Left renal cortex interstitium (tissue), 4 donors: ENCODE data around the gene MTARC1. TPM values are rescaled to one million over a fixed set of nuclear protein-coding genes. Genes with fewer than 3 reads are reported as not detected.
A peak's percentile ranks its signal among the peaks of the same experiment; 100 is the strongest.

ENCODE experiments used
- DNase-seq, 4 donors: peaks; one replicate each; pipeline ENCODE4 v3.0.0-alpha.2; 2013; ENCODE audit warnings: low read depth in 4 of 4, low spot score in 2 of 4, missing footprints in 1 of 4
- polyA plus RNA-seq, 4 donors: library from polyadenylated mRNA; unstranded; fragments of 120-200 nt; gene quantifications; one replicate each; pipeline ENCODE4 v1.2.1, GENCODE V29; 2013; ENCODE audit not compliant: insufficient read length in 4 of 4

The MTARC1 gene
- polyA plus RNA-seq, 4 donors, result 17.8 to 26.9 (median 19.1) TPM

DNA sequence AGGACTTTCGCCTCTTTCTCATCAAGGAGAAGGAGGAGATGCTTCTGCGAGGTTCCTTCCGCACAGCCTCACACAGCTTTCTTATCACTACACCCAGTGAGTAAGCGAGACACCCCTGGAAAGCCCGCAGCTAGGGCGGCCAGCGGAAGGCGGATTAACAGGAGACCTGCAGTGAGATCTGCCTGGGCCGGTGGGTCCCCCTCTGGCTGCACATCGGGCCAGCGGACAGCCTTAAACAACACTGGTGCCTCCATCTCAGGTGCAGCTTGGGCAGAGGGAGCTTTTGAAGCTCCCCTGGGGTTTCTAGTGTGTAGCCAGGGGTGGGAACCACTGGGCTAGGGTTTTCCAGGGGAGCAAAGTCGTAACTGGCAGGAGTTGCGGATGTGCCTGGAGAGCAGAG lies 17.5 kb upstream of the MTARC1 start:
- DNase-seq, result no peak

DNA sequence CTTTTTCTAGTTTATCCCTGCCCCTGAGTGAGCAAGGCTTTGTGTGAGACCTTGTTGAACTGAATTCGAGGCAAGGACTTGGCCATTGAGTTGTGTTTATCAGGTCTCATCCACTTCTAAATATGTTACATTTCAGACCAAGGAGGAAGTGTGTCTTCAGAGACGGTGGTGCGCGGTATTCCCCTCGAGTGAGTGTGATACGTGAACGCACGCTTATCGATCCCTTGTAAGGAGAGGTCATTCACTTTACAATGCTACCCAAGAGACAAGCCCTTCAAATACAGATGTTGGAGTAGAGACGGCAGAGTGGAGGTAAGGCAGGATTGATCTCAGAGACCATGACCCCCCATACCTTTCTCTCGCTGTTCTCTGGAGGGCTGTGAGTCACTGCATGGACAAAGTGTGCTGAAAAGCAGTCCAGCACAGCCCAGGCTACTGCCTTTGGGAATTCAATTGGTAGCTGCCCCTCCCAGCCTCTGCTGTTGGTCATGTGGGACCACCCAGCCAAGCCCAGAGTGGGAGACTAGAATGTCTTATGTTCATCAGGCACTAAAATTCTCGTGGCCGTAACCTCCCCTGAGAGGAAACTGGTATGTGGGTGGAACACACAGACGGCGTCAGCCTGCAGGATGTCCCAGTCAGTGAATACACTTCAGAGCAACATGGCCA lies 16.3 kb upstream of the MTARC1 start:
- no peak for DNase-seq

DNA sequence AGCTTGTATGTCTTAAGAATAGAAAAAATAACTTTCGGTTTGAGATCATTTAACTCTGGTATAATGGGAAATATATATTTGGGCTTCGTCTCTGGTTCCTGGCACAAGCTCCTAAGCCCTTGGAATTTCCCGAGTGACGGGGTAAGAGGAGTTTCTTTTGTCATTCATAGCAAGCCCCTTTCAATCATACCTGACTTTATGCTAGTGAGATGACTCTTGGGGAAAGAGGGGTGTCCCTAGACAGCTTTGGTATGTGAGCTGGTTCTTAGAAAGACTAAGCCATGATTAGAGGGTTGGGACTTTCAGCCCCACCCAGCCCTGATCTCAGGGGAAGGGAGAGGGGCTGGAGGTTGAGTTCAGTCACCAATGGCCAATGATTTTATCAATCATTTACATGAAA lies 13.9 kb upstream of the MTARC1 start:
- no peak for DNase-seq

DNA sequence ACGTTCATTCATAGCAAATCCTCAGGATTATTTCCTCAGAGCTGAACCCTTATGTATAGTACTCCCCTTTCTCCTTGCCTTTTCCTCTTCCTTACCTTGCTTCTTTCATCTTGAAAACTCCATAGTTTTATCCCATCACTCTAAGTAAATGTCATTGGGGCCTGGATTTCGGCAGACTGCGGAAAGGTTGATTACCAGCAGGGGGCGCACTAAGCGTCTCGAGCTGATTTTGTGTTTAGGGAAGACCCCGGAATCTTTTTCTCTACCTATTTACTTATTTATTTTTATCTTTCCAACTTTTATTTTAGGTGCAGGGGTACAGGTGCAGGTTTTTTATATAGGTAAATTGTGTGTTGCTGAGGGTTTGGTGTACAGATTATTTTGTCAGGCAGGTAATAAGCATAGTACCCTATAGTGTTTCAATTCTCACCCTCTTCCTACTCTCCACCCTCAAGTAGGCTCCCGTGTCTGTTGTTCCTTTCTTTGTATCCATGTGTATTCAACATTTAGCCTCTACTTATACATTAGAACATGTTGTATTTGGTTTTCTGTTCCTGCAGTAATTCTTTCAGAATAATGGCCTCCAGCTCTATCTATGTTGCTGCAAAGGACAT lies 11.4 kb upstream of the MTARC1 start:
- DNase-seq, result no peak

DNA sequence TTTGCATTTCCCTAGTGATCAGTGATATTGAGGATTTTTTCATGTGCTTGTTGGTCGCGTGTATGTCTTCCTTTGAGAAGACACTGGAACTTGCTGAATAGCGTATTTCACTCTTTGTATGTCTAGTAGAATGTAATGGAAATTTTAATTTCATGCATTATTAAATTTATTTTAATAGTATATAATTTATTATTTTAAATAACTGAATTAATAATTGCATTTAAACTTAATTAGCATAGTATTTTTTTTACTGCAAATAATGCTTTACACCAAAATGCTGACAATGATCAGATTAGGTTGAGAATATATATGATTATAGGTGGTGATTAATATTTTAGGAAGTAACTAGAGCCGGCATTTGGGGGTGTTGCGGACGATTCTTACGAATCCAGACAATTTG lies 10.5 kb upstream of the MTARC1 start:
- DNase-seq, result no peak

DNA sequence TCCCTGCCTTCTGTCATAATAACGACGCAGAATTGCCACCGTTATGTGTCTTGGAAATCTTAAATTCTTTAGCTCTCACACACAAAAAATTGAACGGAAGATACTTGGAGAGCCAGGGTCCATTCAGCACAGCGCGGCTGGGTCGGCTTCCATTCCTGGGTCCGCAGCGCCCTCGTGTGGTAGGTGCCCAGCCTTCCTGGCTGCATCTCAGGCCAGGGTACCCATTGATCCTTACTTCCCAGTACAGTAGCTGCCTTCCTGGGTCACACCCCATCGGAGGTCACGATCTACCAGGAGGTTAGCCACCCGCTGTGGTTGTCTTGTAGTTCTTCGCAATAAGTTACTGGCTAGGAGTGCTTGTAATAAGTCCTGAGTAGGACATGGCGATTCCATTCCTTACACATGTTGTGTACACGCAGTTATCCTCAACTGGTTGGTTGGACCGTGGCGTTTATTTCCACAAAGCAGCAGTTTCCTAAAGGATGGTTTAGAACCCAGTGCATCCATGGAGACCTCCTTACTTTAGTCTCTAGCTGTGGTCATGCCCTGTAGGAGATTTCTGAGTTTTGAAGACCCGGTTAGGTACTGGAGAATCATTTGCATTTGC lies 9.9 kb upstream of the MTARC1 start:
- DNase-seq, result peak in 1 of 4 donors; percentile 48

DNA sequence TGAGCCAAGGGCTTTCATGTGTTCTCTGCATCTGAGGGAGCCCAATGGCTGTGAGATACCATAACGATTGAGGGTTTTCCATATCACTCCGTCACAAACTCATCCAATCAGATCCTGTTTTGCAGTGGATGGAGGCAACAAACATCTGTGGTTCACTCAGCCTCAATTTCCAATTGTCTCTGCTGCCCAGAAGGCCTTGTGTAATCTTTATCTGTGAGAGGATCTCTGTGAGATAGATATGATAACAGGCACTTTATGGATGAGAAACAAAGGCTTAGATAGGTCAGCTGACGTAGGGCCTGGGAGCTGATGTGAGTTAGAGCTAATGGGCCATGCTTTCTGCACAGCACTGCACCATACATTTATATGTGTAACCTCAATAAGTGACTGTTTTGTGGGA lies 3.3 kb upstream of the MTARC1 start:
- DNase-seq, result no peak

DNA sequence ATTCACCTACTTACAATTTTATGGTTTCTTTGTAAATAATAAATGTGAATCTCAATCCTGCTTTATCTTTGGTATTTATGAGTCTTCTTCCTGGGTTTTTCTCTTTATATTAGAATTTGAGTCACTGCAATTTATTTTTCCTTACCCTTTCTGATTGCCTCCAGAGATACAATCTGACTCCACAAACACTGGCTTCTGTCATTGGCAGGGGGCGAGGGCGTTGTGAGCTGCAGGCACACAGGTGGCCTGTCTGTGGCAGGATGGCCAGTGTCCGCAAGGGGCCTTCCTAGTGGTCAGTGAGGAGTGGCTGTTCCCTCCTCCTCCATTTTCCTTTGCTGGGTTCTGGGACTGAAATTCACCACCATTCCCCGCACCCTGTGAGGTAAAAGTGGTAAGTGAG lies 2.0 kb upstream of the MTARC1 start:
- DNase-seq, result no peak

DNA sequence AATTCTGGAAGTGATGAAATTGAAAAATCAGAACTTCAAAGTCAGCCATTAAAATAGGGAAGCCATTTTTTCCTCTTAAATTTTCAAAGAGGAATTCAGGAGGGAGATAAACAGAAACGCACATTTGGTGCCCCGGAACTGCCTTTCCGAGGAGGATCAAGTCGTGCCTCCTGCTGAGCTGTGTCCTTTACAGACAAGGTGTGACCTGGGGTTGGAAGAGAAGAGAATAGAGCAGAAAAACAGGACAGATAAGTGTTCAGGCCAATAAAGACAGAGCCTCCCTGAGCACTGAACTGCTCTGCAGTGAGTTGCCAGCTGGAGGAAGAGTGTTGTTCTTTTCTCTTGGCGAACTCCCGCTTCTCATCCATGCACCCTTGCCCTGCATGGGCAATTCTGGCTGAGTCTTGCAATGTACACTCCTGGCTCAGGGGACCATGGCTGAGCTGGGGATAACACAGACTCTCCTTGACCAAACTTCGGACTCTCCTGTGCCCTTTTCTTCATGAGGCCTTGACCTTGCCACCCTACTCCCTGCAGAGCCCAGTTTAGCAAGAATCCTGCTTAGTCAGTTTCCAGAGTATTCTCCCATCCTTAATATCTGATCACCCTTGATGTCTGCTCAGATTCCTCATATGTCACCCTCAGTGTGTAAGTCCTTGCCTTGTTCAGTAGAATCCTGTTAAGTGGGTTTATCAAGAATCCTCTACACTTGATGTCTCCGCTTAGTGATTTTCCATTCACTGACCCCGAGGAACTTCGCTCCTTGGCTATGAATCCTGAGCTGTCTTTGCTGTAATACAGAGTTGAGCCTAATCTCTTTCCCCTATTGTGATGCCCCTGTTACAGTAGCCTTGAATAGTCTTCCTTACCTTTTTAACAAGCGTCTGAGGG lies 1.3 kb upstream of the MTARC1 start:
- no peak for DNase-seq

DNA sequence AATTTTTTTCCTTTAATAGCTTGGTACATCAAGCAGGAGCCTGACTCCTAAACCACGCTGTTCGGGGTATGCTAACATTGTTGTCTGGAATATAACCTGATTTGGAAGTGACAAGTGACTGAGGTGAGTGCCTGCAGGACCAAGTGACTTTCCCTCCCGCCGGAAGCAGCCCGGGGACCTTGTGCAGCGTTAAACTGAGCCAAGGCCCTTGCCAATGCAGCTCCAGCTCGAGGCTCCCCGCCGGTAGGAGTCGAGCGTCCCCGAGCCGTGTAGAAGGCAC lies 716 bp upstream of the MTARC1 start:
- DNase-seq, result no peak

DNA sequence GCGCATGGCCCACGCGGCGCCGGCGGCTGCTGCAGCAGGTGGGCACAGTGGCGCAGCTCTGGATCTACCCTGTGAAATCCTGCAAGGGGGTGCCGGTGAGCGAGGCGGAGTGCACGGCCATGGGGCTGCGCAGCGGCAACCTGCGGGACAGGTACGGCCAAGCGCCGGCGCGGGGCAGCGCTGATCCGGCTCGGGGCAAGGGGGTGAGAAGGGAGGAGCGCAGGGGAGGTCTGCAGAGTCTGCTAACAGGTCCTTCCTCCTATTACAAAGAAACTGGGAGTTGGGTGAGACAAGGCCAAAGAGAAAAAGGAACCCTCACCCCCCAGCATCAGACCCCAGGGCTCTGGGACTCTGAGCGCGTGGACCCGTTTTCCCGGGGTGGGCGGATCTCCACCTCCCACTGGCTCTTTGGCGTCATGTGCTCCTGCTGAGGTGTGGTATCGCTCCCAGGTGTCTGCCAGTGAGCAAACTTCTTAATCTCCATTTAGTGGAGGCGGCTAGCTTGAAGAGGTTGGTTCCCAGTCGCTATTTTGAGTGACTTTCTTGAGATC lies 431 bp downstream of the MTARC1 start:
- DNase-seq, result peak in 1 of 4 donors; percentile 51

DNA sequence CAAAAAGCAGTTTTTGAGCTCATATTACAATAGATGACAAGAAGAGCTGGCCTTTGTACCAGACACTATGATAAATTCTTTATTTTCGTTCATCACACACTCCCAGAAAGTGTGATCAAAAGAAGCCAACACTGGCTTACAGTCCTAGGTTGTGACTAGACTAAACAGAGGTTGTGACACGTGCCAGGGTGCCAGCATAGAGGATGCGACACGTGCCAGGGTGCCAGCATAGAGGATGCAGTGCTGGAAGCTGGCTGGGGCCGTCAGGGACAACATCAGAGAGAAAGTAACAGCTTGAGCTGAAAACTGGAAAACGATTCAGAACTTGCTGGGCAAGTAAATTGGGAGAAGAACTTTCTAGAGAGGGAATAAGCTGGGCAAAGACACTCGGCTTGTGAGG lies 2.2 kb downstream of the MTARC1 start:
- DNase-seq, result no peak

DNA sequence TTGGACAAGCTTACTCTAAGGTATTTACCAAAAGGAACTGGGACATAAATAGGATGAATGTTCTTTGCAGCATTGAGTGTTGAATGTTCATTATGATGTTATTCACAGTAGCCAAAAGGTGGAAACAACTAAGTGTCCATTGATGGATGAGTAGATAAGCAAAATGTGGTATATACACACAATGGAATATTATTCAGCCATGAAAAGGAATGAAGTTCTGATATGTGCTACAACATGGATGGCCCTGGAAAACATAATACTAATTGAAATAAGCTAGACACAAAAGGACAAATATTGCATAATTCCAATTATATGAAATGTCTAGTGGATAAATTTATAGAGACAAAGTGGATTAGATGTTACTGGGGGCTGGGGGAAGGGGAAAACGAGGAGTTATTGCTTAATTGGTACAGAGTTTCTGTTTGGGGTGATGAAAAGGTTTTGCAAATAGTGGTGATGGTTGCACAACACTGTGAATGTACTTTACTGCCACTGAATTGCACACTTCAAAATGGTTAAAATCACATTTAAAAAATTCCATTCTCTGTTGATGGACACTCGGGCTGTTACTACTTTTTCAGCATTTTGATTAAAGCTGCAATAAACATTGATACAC lies 2.9 kb downstream of the MTARC1 start:
- no peak for DNase-seq

DNA sequence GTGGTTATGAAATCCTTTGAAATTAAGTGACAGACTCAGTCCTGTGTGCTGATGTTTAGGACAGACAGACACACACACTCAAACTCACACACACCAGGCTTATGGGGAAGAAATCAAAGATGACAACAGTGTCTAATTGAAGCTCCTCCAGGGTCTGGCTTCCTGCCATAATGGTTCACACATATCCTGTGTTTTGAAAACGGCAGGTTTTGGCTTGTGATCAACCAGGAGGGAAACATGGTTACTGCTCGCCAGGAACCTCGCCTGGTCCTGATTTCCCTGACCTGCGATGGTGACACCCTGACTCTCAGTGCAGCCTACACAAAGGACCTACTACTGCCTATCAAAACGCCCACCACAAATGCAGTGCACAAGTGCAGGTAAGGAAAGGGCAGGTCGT lies 4.6 kb downstream of the MTARC1 start:
- DNase-seq, result no peak

DNA sequence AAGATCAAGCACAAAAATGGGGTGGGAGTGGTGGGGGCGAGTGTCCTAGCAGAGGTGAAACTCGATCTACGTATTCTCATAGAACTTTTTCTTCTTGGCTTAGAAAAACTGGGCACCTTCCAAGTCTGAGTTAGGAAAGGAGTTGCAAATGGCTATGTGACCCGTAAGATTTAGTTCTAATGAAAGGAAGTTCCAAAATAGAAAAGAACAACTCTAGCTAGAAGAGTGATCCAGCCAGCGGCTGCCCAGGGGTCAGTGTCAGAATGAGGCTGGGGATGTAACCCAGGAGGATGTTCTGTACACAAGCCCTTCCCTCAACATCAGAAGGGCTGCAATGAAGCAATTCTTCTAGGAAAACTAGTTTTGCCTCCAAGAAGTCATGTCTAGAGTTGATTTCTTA lies 5.2 kb downstream of the MTARC1 start:
- no peak for DNase-seq

DNA sequence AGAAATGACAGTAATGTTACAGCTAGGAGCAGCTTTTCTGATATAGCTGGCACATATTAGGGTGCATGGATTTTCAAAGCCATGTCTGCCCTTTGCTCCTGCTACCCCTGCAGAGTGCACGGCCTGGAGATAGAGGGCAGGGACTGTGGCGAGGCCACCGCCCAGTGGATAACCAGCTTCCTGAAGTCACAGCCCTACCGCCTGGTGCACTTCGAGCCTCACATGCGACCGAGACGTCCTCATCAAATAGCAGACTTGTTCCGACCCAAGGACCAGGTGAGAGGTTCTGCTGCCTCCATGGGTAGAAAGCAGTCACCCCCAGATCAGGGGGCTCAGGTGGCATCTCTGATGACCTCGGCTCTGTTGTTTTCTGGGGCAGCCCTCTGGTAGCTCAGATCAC lies 9.8 kb downstream of the MTARC1 start:
- DNase-seq, result no peak

DNA sequence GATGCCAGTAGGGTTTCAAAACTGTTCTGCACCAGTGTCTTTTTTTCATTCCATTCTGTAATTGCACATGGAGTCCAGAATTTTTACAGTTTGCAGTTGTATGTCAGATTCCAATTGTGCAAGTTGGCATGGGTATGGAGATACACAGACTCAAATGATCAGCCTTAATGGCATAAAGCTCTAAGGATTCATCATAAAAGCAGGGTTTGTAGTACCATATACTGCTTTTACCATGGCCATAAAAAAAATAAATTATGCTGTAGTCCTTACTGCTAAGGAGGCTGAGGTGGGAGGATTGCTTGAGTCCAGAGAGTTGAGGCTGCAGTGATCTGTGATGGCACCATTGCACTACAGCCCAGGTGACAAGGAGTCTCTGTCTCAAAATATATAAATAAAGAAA lies 10.3 kb downstream of the MTARC1 start:
- no peak for DNase-seq

DNA sequence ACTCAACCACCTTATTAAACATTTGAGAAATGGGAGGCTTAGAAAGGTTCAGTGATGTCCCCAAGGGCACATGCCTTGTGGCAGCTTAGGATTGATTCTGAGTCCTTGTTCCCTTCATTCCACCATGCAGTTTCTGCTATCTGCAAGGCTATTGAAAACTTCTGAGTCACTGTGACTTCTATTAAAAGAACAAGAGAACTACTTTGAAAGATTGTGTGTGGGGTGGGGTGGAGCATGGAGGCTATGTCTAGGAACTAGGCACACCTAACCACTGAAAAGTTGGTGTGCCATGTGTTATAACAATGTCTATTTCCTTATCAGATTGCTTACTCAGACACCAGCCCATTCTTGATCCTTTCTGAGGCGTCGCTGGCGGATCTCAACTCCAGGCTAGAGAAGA lies 10.8 kb downstream of the MTARC1 start:
- no peak for DNase-seq

DNA sequence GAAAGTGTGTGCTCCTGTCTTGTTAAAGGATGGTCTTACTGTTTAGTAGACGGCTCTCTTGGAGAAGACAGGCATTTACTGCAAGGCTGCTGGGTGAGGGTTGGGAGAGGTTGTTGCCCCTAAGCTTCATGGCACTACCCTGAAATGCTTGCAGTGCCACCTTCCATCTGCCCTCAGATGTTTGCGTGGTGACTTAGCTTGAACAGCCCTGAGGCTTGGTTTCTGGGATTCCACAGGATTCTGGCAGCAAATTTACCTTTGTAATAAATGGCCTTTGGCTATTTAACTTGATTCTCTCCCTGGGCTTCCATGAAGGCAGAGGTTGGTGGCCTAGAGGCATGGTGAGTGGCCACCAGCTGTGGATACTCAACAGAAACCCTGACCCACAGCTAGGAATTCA lies 11.6 kb downstream of the MTARC1 start:
- no peak for DNase-seq

DNA sequence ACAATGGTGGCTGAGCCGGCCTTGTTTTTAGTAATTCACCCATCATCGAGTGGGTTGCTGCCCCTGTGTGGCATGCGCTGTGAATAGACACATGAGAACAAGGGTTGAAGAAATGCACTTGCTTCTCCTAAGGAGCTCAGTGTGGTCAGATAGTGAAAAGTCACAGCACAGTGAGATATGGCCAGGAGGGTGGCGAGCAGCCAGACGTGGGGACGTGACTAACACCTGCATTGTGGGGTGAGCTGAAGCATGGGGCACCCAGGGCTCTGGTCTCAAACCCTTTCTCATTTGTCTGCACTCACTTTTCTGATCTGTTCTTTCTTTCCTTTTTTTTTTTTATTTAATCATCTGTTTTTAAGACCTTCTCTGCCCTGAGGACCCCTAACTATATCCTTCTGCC lies 13.5 kb downstream of the MTARC1 start:
- no peak for DNase-seq
